HG02981 (cell line): ENCODE results near the gene PKN2.
"Not testable (repeated sequence)": the region's sequence is repeated elsewhere in the genome, so short reads cannot be mapped to it uniquely, and the experiment has no call there.

Experiments
- ATAC-seq: cut with Tn5 transposase; IDR thresholded peaks from one replicate; pipeline ENCODE4 v1.9.1; 2021; ENCODE audit warnings: mild to moderate bottlenecking, moderate library complexity; ENCODE audit not compliant: unreplicated experiment

Gene PKN2

DNA sequence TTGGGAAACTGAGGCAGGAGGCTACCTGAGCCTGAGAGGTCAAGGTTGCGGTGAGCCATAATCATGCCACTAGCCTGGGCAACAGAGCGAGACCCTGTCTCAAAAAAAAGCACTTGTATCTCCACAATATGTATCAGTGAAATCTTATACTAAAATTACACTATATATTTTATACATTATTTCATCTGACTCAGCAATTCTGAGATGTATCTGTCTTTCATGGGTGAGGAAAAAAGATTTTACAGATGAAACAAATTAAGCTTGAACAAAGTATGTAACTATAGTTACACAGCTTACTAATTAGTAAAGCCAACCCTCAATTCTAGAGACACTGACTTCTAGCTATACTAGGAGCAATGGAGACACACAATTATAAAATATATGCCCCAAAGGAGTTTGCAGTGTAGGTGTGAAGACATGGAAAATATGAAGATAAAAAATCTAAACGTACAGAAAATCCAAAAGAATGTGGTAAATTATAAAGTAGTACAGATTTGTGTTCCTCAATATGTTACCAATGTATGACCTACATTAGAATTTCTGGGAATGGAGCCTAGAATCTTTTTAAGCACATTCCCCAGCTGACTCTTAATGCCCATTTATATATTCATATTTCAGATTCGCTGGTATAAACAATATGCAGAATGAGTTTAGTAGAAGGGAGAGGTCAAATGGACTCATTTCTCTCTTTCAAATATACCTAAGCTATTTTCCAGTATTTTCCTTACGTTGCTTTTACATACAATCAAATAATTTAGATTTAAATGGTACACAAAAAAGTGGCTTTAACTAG, 192.7 kb downstream of the PKN2 start:
- no peak for ATAC-seq

DNA sequence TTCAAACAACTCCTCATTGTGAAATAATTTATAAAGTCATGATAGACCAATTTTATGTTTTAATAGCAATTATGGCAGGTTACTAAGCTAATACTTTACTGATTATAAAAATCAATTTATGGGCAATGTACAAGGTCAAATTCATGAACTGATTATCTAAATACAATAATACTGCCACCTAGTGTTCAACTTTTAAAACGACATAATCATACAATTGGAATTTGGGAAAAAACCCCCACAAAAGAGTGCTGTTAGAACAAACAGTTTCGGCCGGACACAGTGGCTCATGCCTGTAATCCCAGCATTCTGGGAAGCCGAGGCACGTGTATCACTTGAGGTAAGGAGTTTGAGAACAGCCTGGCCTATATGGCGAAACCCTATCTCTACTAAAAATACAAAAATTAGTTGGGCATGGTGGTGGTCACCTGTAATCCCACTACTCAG, 193.3 kb downstream of the PKN2 start:
- ATAC-seq, result no peak

DNA sequence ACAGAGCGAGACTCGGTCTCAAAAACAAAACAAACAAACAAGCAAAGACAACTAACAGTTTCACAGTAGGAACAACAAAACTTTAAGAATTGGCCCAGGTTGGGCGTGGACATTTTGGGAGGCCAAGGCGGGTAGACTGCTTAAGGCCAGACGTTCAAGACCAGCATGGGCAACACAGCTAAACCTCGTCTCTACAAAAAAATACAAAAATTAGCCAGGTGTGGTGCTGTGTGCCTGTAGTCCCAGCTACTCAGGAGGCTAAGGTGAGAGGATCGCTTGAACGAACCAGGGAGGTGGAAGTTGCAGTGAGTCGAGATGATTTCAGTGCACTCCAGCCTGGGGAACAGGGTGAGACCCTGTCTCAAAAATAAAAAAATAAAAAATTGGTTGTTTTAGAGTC, 193.8 kb downstream of the PKN2 start:
- no peak for ATAC-seq

- no peak for ATAC-seq
Measured at GRCh38 chr1:88878731-88879130, 194.7 kb downstream of the PKN2 start.

- ATAC-seq, result not testable (repeated sequence)
Measured at GRCh38 chr1:88880717-88881116, 196.6 kb downstream of the PKN2 start.

- ATAC-seq, result no peak
Measured at GRCh38 chr1:88883156-88883555, 199.1 kb downstream of the PKN2 start.
